MCF 10A (cell line): ENCODE results near the gene HSPA14. TPM values are rescaled to one million over a fixed set of nuclear protein-coding genes. Genes with fewer than 3 reads are reported as not detected.

ENCODE experiments used
- BruUV-seq: library from RNA; stranded (reverse); fragments of 400-500 nt; replicated peaks from 2 replicates; lab custom pipeline; 2021; lab: Mats Ljungman, UMichigan
- CTCF ChIA-PET: fragments of 300-600 bp; sonication (Branson Sonifier 250); formaldehyde crosslinking; extraction: SDS; loops from one replicate; lab custom pipeline; 2021; ENCODE audit warnings: antibody characterized with exemption, inconsistent platforms; lab: Yijun Ruan, JAX
- POLR2A ChIA-PET: fragments of 300-600, 350-650 bp; sonication (Branson Sonifier 250); formaldehyde crosslinking; extraction: SDS; loops from one replicate; lab custom pipeline; 2020; ENCODE audit warnings: antibody characterized with exemption, inconsistent platforms; lab: Yijun Ruan, JAX
- DNase-seq: peaks from one replicate; pipeline ENCODE4 v3.0.0-alpha.2; 2018; ENCODE audit not compliant: unreplicated experiment
- H3K27ac Mint-ChIP-seq: one replicate; pipeline ENCODE4 v1.8.0; 2022; ENCODE audit warnings: mild to moderate bottlenecking, low read depth, mixed read lengths; ENCODE audit not compliant: unreplicated experiment
- H3K27me3 Mint-ChIP-seq: one replicate; pipeline ENCODE4 v1.8.0; 2022; ENCODE audit warnings: mixed read lengths; ENCODE audit not compliant: insufficient read depth, unreplicated experiment
- H3K36me3 Mint-ChIP-seq: one replicate; pipeline ENCODE4 v1.8.0; 2022; ENCODE audit warnings: mild to moderate bottlenecking, moderate library complexity, mixed read lengths; ENCODE audit not compliant: insufficient read depth, unreplicated experiment
- H3K4me1 Mint-ChIP-seq: one replicate; pipeline ENCODE4 v1.8.0; 2022; ENCODE audit warnings: mixed read lengths; ENCODE audit not compliant: insufficient read depth, unreplicated experiment
- H3K4me3 Mint-ChIP-seq: one replicate; pipeline ENCODE4 v1.8.0; 2022; ENCODE audit warnings: mild to moderate bottlenecking, moderate library complexity, mixed read lengths; ENCODE audit not compliant: unreplicated experiment
- H3K9me3 Mint-ChIP-seq: one replicate; pipeline ENCODE4 v1.8.0; 2022; ENCODE audit warnings: mixed read lengths; ENCODE audit not compliant: unreplicated experiment
- intact Hi-C: fragments of 100-400 bp; cut with micrococcal nuclease; formaldehyde crosslinking; loops from 2 replicates; pipeline ENCODE4 v1.14.1; 2022
- total RNA-seq: library from RNA; stranded (reverse); gene quantifications from 2 replicates; pipeline ENCODE4 v1.2.3, GENCODE V29; 2022
- TF ChIP-seq, protein P1 (sequence below): fragments of 200-600 bp; IDR thresholded peaks from one replicate; pipeline ENCODE4 v1.8.0; 2022; ENCODE audit warnings: antibody characterized with exemption, mild to moderate bottlenecking; ENCODE audit not compliant: unreplicated experiment

Gene HSPA14
- total RNA-seq, 1 experiment from 2014 or later: 14.0 TPM

DNA sequence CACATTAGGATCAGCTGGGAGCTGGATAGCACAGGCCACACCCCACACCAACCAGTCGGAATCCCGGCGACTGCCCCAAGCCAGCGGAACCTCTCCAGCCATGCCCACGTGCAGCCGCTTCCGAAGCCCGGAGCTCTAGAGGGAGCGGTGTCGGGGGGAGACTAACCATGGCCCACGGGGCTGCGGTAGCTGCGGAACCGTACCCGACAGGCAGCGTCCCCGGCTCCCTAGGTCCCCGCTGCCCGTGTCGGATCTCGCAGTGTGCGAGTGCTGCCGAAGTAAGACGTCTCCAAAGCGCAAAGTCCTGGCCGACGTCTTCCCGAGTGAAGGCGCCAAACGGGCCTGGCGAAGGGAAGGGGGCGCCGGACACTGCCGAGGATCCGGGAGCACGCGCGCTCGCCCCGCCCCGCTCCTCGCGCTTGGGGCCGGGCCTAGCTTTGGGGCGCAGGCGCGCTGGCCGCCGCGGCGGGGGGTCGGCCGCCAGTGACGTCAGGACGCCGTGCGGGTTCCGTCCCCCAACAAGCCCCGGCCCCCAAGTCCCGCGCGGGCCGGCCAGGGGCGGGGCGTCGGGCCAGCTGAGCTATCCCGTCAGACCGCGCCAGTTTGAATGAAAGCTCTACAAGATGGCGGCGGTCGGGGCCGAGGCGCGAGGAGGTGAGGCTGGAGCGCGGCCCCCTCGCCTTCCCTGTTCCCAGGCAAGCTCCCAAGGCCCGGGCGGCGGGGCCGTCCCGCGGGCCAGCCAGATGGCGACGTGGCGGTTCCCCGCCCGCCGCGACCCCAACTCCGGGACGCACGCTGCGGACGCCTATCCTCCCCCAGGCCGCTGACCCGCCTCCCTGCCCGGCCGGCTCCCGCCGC lies 40.4 kb downstream of the HSPA14 start, which contains the start of gene SUV39H2:
SUV39H2 (plus strand) TSS at position 601 of the 858 bp plus-strand sequence; CDS start at position 624, 23 bp downstream.
- POLR2A ChIA-PET: interaction anchor here (0.6 to 7.3 kb wide), 27 partner anchors 9 to 400 kb away, joined by 3 to 90 read pairs (median 5); partner anchors contain the start of genes CDNF, DCLRE1C, HSPA14 and MEIG1
- Mint-ChIP-seq H3K27ac (peak within 1 kb of the TSS; percentile 82), H3K4me3 (peak within 1 kb of the TSS; percentile 79), H3K9me3 (no peaks in the 10 kb centered on the region), H3K4me1 (peaks cover 27% of the 10 kb centered on the region), H3K27me3 (no peaks in the 10 kb centered on the region), H3K36me3 (peaks cover 7% of the 10 kb centered on the region)
- intact Hi-C loops: loop anchor here (1.0 to 10.0 kb wide), 4 partner anchors 40 to 286 kb away; partner anchors contain the start of genes CDNF, HSPA14, MSANTD7 and NMT2
- no TSS peak for BruUV-seq
- CTCF ChIA-PET: interaction anchor here (0.6 to 2.0 kb wide), 9 partner anchors 12 to 380 kb away, joined by 3 to 12 read pairs (median 3); partner anchors contain the start of gene MEIG1
- peak; percentile 95 for DNase-seq
- TF ChIP-seq, protein P1, sequence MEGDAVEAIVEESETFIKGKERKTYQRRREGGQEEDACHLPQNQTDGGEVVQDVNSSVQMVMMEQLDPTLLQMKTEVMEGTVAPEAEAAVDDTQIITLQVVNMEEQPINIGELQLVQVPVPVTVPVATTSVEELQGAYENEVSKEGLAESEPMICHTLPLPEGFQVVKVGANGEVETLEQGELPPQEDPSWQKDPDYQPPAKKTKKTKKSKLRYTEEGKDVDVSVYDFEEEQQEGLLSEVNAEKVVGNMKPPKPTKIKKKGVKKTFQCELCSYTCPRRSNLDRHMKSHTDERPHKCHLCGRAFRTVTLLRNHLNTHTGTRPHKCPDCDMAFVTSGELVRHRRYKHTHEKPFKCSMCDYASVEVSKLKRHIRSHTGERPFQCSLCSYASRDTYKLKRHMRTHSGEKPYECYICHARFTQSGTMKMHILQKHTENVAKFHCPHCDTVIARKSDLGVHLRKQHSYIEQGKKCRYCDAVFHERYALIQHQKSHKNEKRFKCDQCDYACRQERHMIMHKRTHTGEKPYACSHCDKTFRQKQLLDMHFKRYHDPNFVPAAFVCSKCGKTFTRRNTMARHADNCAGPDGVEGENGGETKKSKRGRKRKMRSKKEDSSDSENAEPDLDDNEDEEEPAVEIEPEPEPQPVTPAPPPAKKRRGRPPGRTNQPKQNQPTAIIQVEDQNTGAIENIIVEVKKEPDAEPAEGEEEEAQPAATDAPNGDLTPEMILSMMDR: no peak

DNA sequence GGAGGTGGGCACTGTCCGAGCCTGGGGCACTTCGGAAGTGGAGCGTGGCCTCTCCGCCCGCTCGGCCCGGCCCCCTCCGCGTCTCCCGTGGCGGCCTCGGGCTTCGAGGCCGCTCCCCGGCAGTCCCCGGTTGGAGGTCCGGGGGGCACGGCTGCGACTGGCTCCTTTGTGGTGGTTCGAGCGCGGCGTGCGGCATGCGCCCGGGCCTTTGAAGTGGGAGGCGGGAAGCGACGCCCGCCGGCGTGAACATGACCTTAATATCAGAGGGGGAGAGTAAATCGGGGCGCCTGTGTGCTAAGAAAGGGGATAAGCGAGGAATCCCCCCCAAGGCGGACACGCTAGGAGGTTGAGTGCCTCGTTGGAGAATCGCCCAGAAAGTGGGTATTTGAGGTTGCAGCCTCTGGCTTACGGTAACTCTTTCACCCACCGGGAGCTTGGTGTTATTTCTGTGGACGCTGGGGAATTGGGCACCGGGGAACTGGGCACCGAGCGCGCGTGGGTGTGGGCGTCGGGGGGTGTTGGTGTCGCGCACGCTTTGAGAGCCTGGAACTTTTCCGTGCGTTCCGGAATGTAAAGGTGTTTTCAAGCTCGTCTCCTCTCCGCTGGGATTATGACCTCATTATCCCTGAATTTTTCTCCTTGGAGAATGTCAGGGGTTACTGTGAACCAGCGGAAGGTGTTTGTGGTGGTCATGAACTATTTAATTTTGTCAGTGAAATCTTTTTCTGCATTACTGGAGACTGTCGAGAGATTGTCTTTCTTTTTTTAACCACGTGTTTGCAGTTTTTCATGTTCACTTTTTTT lies 41.2 kb downstream of the HSPA14 start:
- no TSS peak for BruUV-seq
- Mint-ChIP-seq H3K4me1 (peaks cover 27% of the 10 kb centered on the region), H3K4me3 (peak overlapping the region; percentile 79), H3K36me3 (peaks cover 12% of the 10 kb centered on the region), H3K27me3 (no peaks in the 10 kb centered on the region), H3K27ac (peak overlapping the region; percentile 82), H3K9me3 (no peaks in the 10 kb centered on the region)
- DNase-seq: peak; percentile 29
- ChIA-PET CTCF (interaction anchor here (0.7 to 2.0 kb wide), 6 partner anchors 8 to 227 kb away, joined by 3 to 12 read pairs (median 4); partner anchors contain the start of gene MEIG1), POLR2A (interaction anchor here (0.6 to 7.3 kb wide), 27 partner anchors 10 to 1002 kb away, joined by 3 to 90 read pairs (median 4); partner anchors contain the start of genes CDNF, DCLRE1C, HSPA14 and MEIG1)
- TF ChIP-seq, protein P1: no peak
- intact Hi-C loops: loop anchor here (2.0 to 10.0 kb wide), 3 partner anchors 65 to 285 kb away; partner anchors contain the start of gene NMT2

DNA sequence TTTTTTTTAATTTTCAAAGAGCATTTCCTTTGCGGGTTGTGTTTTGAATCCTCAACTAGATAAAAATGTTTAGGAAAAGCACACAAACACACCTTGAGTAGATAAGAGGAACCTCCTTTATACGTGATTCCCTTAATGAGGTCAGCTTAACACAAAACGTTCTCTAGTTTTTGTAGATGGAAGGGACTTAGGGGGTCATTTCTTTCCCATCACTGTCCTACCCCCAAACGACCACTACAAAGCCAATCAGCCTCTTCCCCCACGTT lies 41.8 kb downstream of the HSPA14 start:
- H3K36me3 Mint-ChIP-seq: peaks cover 12% of the 10 kb centered on the region
- TF ChIP-seq, protein P1: no peak
- BruUV-seq: TSS peak; percentile 45

More for the DNA sequence above, 41.8 kb downstream of the HSPA14 start:
- Mint-ChIP-seq H3K9me3 (no peaks in the 10 kb centered on the region), H3K4me1 (peaks cover 27% of the 10 kb centered on the region), H3K4me3 (peak overlapping the region; percentile 79), H3K27me3 (no peaks in the 10 kb centered on the region), H3K27ac (peak overlapping the region; percentile 82)
- POLR2A ChIA-PET: interaction anchor here (0.6 to 7.3 kb wide), 12 partner anchors 11 to 231 kb away, joined by 3 to 90 read pairs (median 5); partner anchors contain the start of genes CDNF, DCLRE1C, HSPA14 and MEIG1
- no peak for DNase-seq
- intact Hi-C loops: loop anchor here (2.0 to 10.0 kb wide), 3 partner anchors 65 to 285 kb away; partner anchors contain the start of gene NMT2
- CTCF ChIA-PET: interaction anchor here (0.7 to 2.0 kb wide), 3 partner anchors 9 to 226 kb away, joined by 3 to 5 read pairs (median 4); no protein-coding TSS in a partner anchor
